Common myeloid progenitor, CD34-positive (primary cell): ENCODE results near the gene OXER1.

Source experiments
- CTCF ChIA-PET: fragments of 350-600 bp; sonication (Branson Sonifier 250); formaldehyde crosslinking; loops from one replicate; lab custom pipeline; 2021; ENCODE audit warnings: antibody characterized with exemption; lab: Charles Lee
- POLR2A ChIA-PET: fragments of 350-600 bp; sonication (Branson Sonifier 250); formaldehyde crosslinking; loops from one replicate; lab custom pipeline; 2021; ENCODE audit warnings: antibody characterized with exemption; lab: Charles Lee
- DNase-seq, 3 donors: peaks; one replicate each; pipeline versions ENCODE4 v3.0.0 to v3.0.0-alpha.2; 2013
- H3K27ac ChIP-seq, 2 experiments: 1 replicate in 1 of 2; 2 replicates in 1 of 2; pipeline ENCODE4 v1.7.0; 2013; ENCODE audit warnings: inconsistent platforms in 2 of 2, low read length in 2 of 2, mild to moderate bottlenecking in 2 of 2, low read depth in 1 of 2, moderate library complexity in 1 of 2; ENCODE audit not compliant: severe bottlenecking in 2 of 2, insufficient read depth in 1 of 2, poor library complexity in 1 of 2
- H3K27me3 ChIP-seq, 5 experiments: replicated peaks in 2 of 5; 1 replicate in 3 of 5; 2 replicates in 2 of 5; pipeline versions ENCODE4 v1.6.1 to v1.7.0; 2013; ENCODE audit warnings: low read length in 4 of 5, mild to moderate bottlenecking in 2 of 5, moderate library complexity in 2 of 5, inconsistent platforms in 1 of 5; ENCODE audit not compliant: insufficient read depth in 5 of 5, control insufficient read depth in 4 of 5
- H3K36me3 ChIP-seq, 4 experiments: 1 replicate in 2 of 4; 2 replicates in 2 of 4; pipeline versions ENCODE4 v1.6.1 to v1.7.0; 2013; ENCODE audit warnings: low read length in 3 of 4, control low read depth in 1 of 4, mild to moderate bottlenecking in 1 of 4; ENCODE audit not compliant: control insufficient read depth in 4 of 4, insufficient read depth in 4 of 4
- H3K4me1 ChIP-seq, 4 experiments: 1 replicate in 3 of 4; 2 replicates in 1 of 4; pipeline versions ENCODE4 v1.6.1 to v1.7.1; 2013; ENCODE audit warnings: low read length in 3 of 4, mild to moderate bottlenecking in 3 of 4, control low read depth in 1 of 4, inconsistent platforms in 1 of 4, moderate library complexity in 1 of 4; ENCODE audit not compliant: control insufficient read depth in 4 of 4, insufficient read depth in 4 of 4; ENCODE audit errors: control extremely low read depth in 1 of 4
- H3K4me3 ChIP-seq, 7 experiments: 1 replicate in 4 of 7; 2 replicates in 3 of 7; pipeline versions ENCODE4 v1.5.1 to v1.7.0; 2013; ENCODE audit warnings: mild to moderate bottlenecking in 7 of 7, low read length in 6 of 7, moderate library complexity in 6 of 7, inconsistent platforms in 2 of 7, low read depth in 2 of 7, control low read depth in 1 of 7; ENCODE audit not compliant: insufficient read depth in 4 of 7, control insufficient read depth in 1 of 7; ENCODE audit errors: extremely low read depth in 1 of 7
- H3K9me3 ChIP-seq, 5 experiments: 1 replicate in 4 of 5; 2 replicates in 1 of 5; pipeline versions ENCODE4 v1.6.1 to v1.7.1; 2013; ENCODE audit warnings: low read length in 4 of 5, mild to moderate bottlenecking in 2 of 5, inconsistent platforms in 1 of 5, low read depth in 1 of 5, moderate library complexity in 1 of 5; ENCODE audit not compliant: control insufficient read depth in 4 of 5, insufficient read depth in 2 of 5; ENCODE audit errors: control extremely low read depth in 1 of 5
- WGBS: methylation state at CpG from one replicate; pipeline ENCODE4 v1.1.5; 2013; ENCODE audit not compliant: insufficient coverage; 5-methylcytosine and 5-hydroxymethylcytosine counted together

OXER1 gene

GRCh38 chr2:42789751-42790150 lies 25.8 kb upstream of the OXER1 start:
- peaks cover 0 to 9% (median 6%) of the 10 kb centered on the region in 4 experiments for H3K36me3 ChIP-seq
- no peak overlapping the region for H3K4me3 ChIP-seq
- ChIA-PET CTCF (no interaction called here), POLR2A (no interaction called here)
- H3K4me1 ChIP-seq, result peaks cover 0 to 22% (median 19%) of the 10 kb centered on the region in 4 experiments
- no peak for DNase-seq
- WGBS, result 100% methylated on average over 1 of the region's 2 CpGs
- no peaks in the 10 kb centered on the region for H3K9me3 ChIP-seq
- no peaks in the 10 kb centered on the region for H3K27me3 ChIP-seq
- no peak overlapping the region for H3K27ac ChIP-seq

- WGBS, result 75% methylated on average over 4 of the region's 4 CpGs
- CTCF ChIA-PET, result no interaction called here
- Histone ChIP-seq H3K27me3 (no peaks in the 10 kb centered on the region), H3K4me3 (no peak overlapping the region), H3K4me1 (peaks cover 0 to 22% (median 19%) of the 10 kb centered on the region in 4 experiments), H3K9me3 (no peaks in the 10 kb centered on the region), H3K27ac (no peak overlapping the region), H3K36me3 (peaks cover 0 to 9% (median 3%) of the 10 kb centered on the region in 4 experiments)
- no peak for DNase-seq
- POLR2A ChIA-PET, result no interaction called here
Measured at GRCh38 chr2:42788882-42789281, 24.9 kb upstream of the OXER1 start.

GRCh38 chr2:42788478-42788793 lies 24.5 kb upstream of the OXER1 start:
- Histone ChIP-seq H3K9me3 (no peaks in the 10 kb centered on the region), H3K4me3 (no peak overlapping the region), H3K4me1 (peaks cover 0 to 19% (median 17%) of the 10 kb centered on the region in 4 experiments), H3K27ac (no peak overlapping the region), H3K27me3 (no peaks in the 10 kb centered on the region), H3K36me3 (peaks cover 0 to 10% (median 3%) of the 10 kb centered on the region in 4 experiments)
- POLR2A ChIA-PET, result no interaction called here
- 70% methylated on average over 7 of the region's 9 CpGs for WGBS
- CTCF ChIA-PET, result no interaction called here
- no peak for DNase-seq

- CTCF ChIA-PET, result interaction anchor here (0.9 to 1.5 kb wide), 2 partner anchors 10 to 124 kb away, joined by 4 to 6 read pairs; no protein-coding TSS in a partner anchor
- Histone ChIP-seq H3K4me1 (peaks cover 0 to 14% (median 12%) of the 10 kb centered on the region in 4 experiments), H3K36me3 (peaks cover 0 to 15% (median 5%) of the 10 kb centered on the region in 4 experiments), H3K27ac (no peak overlapping the region), H3K27me3 (no peaks in the 10 kb centered on the region), H3K9me3 (no peaks in the 10 kb centered on the region), H3K4me3 (no peak overlapping the region)
- 88% methylated on average over 7 of the region's 12 CpGs for WGBS
- no peak for DNase-seq
- POLR2A ChIA-PET, result no interaction called here
Measured at GRCh38 chr2:42787788-42788477, 24.0 kb upstream of the OXER1 start.

GRCh38 chr2:42787424-42787787 lies 23.5 kb upstream of the OXER1 start:
- ChIA-PET POLR2A (no interaction called here), CTCF (interaction anchor here (0.9 to 1.5 kb wide), 2 partner anchors 9 to 124 kb away, joined by 4 to 6 read pairs; no protein-coding TSS in a partner anchor)
- 100% methylated on average over 2 of the region's 3 CpGs for WGBS
- H3K4me1 ChIP-seq, result peaks cover 0 to 10% (median 8%) of the 10 kb centered on the region in 4 experiments
- H3K4me3 ChIP-seq, result no peak overlapping the region
- H3K36me3 ChIP-seq, result peaks cover 2 to 20% (median 6%) of the 10 kb centered on the region in 4 experiments
- H3K27me3 ChIP-seq, result no peaks in the 10 kb centered on the region
- DNase-seq, result no peak
- no peaks in the 10 kb centered on the region for H3K9me3 ChIP-seq
- H3K27ac ChIP-seq, result no peak overlapping the region

GRCh38 chr2:42786561-42787345 lies 22.8 kb upstream of the OXER1 start:
- Histone ChIP-seq H3K4me3 (no peak overlapping the region), H3K27ac (no peak overlapping the region), H3K4me1 (peaks cover 0 to 7% (median 5%) of the 10 kb centered on the region in 4 experiments)

More at GRCh38 chr2:42786561-42787345, 22.8 kb upstream of the OXER1 start:
- Histone ChIP-seq H3K36me3 (peaks cover 2 to 24% (median 6%) of the 10 kb centered on the region in 4 experiments), H3K9me3 (peaks cover 0 to 3% (median 0%) of the 10 kb centered on the region in 5 experiments), H3K27me3 (no peaks in the 10 kb centered on the region)
- WGBS, result 90% methylated on average over 12 of the region's 15 CpGs
- POLR2A ChIA-PET, result no interaction called here
- no peak for DNase-seq
- CTCF ChIA-PET, result interaction anchor here (1.5 kb wide), 1 partner anchor 123 kb away, joined by 6 read pairs; no protein-coding TSS in a partner anchor
